Caco-2 (cell line): ENCODE data around the gene CARNS1. TPM values are rescaled to one million over a fixed set of nuclear protein-coding genes. Genes with fewer than 3 reads are reported as not detected.

ENCODE experiments used
- BruUV-seq: library from RNA; stranded (reverse); fragments of 400-500 nt; replicated peaks from 2 replicates; lab custom pipeline; 2021; lab: Mats Ljungman, UMichigan
- CTCF ChIA-PET: fragments of 300-600 bp; sonication (Branson Sonifier 250); formaldehyde crosslinking; loops from one replicate; lab custom pipeline; 2022; ENCODE audit warnings: antibody characterized with exemption; lab: Charles Lee
- POLR2A ChIA-PET: fragments of 300-600 bp; sonication (Branson Sonifier 250); formaldehyde crosslinking; loops from one replicate; lab custom pipeline; 2022; ENCODE audit warnings: antibody characterized with exemption; lab: Charles Lee
- DNase-seq, 2 experiments: peaks; one replicate each; pipeline versions ENCODE4 v3.0.0 to v3.0.0-alpha.2; 2020 to 2022
- H3K27me3 ChIP-seq: replicated peaks from 2 replicates; pipeline ENCODE4 v1.6.0; 2011; ENCODE audit warnings: low read length; ENCODE audit not compliant: control insufficient read depth, insufficient read depth
- H3K36me3 ChIP-seq: 2 replicates; pipeline ENCODE4 v1.5.1; 2011; ENCODE audit warnings: low read length; ENCODE audit not compliant: control insufficient read depth, insufficient read depth
- H3K4me1 ChIP-seq: fragments of 250-450 bp; sonication (Bioruptor Pico); 2 replicates; pipeline ENCODE4 v1.5.1; 2020; ENCODE audit warnings: mild to moderate bottlenecking
- H3K4me3 ChIP-seq: 2 replicates; pipeline ENCODE4 v1.5.1; 2011; ENCODE audit warnings: low read depth, mild to moderate bottlenecking, control low read depth, low read length
- H3K9me3 ChIP-seq: fragments of 250-450 bp; sonication (Bioruptor Pico); 2 replicates; pipeline ENCODE4 v1.5.1; 2020; ENCODE audit warnings: mild to moderate bottlenecking, moderate library complexity
- H3K27ac Mint-ChIP-seq: one replicate; pipeline ENCODE4 v1.8.0; 2022; ENCODE audit warnings: mixed read lengths; ENCODE audit not compliant: unreplicated experiment
- H3K27me3 Mint-ChIP-seq: one replicate; pipeline ENCODE4 v1.8.0; 2022; ENCODE audit warnings: mixed read lengths; ENCODE audit not compliant: insufficient read depth, unreplicated experiment
- H3K36me3 Mint-ChIP-seq: one replicate; pipeline ENCODE4 v1.8.0; 2022; ENCODE audit warnings: mild to moderate bottlenecking, mixed read lengths; ENCODE audit not compliant: insufficient read depth, unreplicated experiment
- H3K4me1 Mint-ChIP-seq: one replicate; pipeline ENCODE4 v1.8.0; 2022; ENCODE audit warnings: low read depth, mixed read lengths; ENCODE audit not compliant: unreplicated experiment
- H3K4me3 Mint-ChIP-seq: one replicate; pipeline ENCODE4 v1.8.0; 2022; ENCODE audit warnings: mild to moderate bottlenecking, moderate library complexity, mixed read lengths; ENCODE audit not compliant: unreplicated experiment
- H3K9me3 Mint-ChIP-seq: one replicate; pipeline ENCODE4 v1.8.0; 2022; ENCODE audit warnings: mixed read lengths; ENCODE audit not compliant: unreplicated experiment
- intact Hi-C: fragments of 100-400 bp; cut with micrococcal nuclease; formaldehyde crosslinking; loops from one replicate; pipeline ENCODE4 v1.10.0; 2022; ENCODE audit not compliant: unreplicated experiment
- total RNA-seq: library from RNA; stranded (reverse); gene quantifications from 2 replicates; pipeline ENCODE4 v1.2.3, GENCODE V29; 2022
- TF ChIP-seq, protein P1 (sequence below), 2 experiments: fragments of 200-600 bp in 1 of 2; IDR thresholded peaks; 1 replicate in 1 of 2; 2 replicates in 1 of 2; pipeline versions ENCODE4 v1.5.1 to v1.8.0; 2011 to 2022; ENCODE audit warnings: antibody characterized with exemption in 1 of 2, control low read depth in 1 of 2, inconsistent platforms in 1 of 2, low read depth in 1 of 2, low read length in 1 of 2, mild to moderate bottlenecking in 1 of 2, moderate library complexity in 1 of 2; ENCODE audit not compliant: insufficient read depth in 1 of 2, severe bottlenecking in 1 of 2, unreplicated experiment in 1 of 2

The CARNS1 gene
- total RNA-seq, 1 experiment from 2014 or later, result 0.09 TPM

DNA sequence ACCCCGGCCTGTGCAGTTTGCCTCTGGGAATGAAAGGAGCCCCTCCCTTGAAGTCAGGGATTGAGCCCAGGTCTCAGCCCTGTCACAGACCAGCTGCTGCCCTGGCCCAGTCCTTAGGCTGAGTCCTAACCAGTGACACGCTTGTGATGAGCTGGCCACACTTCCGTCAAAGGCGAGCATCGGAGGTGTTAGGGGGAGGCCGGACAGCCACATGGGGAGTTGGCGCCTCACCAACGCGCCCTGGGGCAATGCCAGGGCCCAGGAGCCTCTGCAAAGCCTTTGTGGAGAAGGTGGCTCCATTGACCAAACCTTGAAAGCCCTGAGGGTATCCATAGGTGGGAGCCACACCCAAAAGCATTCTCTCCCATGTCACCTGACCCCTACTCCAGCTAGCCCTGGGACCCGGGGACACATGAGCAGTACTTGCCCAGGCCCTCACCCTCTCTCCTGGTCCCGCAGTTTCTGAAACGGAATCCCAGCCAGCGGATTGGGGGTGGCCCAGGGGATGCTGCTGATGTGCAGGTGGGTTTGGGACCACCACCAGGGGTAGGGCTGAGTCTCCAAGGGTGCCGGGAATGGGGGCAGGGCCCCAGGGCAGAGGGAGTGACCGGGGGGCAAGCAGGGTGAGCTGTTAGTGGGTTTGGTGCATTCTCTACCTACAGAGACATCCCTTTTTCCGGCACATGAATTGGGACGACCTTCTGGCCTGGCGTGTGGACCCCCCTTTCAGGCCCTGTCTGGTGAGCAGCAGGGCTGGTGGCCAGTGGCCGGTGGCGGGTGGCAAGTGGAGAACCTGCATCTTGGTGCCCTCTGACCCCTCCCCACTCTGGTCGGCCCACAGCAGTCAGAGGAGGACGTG lies 18.3 kb downstream of the CARNS1 start:
- CTCF ChIA-PET, result no interaction called here
- intact Hi-C loops, result no loop called here
- POLR2A ChIA-PET, result interaction anchor here (0.6 kb wide), 1 partner anchor 32 kb away, joined by 6 read pairs; the partner anchor contains the start of gene PPP1CA
- Mint-ChIP-seq H3K9me3 (no peaks in the 10 kb centered on the region), H3K4me3 (no peak overlapping the region), H3K27me3 (no peaks in the 10 kb centered on the region), H3K4me1 (no peaks in the 10 kb centered on the region), H3K36me3 (peaks cover 76% of the 10 kb centered on the region), H3K27ac (no peak overlapping the region)
- peaks cover 4% of the 10 kb centered on the region; the same call in 1 of the 2 replicates for H3K4me1 ChIP-seq
- H3K4me3 ChIP-seq, result no peak overlapping the region
- H3K9me3 ChIP-seq, result no peaks in the 10 kb centered on the region
- BruUV-seq, result no TSS peak
- no peak for DNase-seq
- no peaks in the 10 kb centered on the region for H3K27me3 ChIP-seq
- TF ChIP-seq, protein P1, sequence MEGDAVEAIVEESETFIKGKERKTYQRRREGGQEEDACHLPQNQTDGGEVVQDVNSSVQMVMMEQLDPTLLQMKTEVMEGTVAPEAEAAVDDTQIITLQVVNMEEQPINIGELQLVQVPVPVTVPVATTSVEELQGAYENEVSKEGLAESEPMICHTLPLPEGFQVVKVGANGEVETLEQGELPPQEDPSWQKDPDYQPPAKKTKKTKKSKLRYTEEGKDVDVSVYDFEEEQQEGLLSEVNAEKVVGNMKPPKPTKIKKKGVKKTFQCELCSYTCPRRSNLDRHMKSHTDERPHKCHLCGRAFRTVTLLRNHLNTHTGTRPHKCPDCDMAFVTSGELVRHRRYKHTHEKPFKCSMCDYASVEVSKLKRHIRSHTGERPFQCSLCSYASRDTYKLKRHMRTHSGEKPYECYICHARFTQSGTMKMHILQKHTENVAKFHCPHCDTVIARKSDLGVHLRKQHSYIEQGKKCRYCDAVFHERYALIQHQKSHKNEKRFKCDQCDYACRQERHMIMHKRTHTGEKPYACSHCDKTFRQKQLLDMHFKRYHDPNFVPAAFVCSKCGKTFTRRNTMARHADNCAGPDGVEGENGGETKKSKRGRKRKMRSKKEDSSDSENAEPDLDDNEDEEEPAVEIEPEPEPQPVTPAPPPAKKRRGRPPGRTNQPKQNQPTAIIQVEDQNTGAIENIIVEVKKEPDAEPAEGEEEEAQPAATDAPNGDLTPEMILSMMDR (IDR thresholded peaks at IDR 0.05; ENCODE audit: insufficient read depth in 1 of 2, low read depth in 1 of 2, low read length in 1 of 2, severe bottlenecking in 1 of 2, unreplicated experiment in 1 of 2), result no peak
- peaks cover 17% of the 10 kb centered on the region for H3K36me3 ChIP-seq

DNA sequence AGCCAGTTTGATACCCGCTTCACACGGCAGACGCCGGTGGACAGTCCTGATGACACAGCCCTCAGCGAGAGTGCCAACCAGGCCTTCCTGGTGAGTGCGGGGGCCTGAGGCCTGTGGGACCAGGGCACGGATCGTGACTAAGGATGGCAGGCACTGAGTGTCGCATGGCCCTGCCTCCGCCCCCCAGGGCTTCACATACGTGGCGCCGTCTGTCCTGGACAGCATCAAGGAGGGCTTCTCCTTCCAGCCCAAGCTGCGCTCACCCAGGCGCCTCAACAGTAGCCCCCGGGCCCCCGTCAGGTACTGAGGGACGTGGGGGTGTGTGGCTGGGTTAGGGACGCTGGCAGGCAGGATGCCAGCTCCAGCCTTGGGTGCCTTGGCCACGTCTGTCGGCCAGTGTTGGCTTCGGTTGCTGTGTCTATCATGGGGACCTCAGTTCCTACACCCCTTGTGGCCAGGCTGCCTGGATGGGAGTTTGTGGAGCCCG lies 19.0 kb downstream of the CARNS1 start:
- no peaks in the 10 kb centered on the region for H3K27me3 ChIP-seq
- no peak for DNase-seq
- Mint-ChIP-seq H3K27me3 (no peaks in the 10 kb centered on the region), H3K4me1 (no peaks in the 10 kb centered on the region), H3K27ac (no peak overlapping the region), H3K4me3 (no peak overlapping the region), H3K9me3 (no peaks in the 10 kb centered on the region), H3K36me3 (peaks cover 77% of the 10 kb centered on the region)
- peaks cover 17% of the 10 kb centered on the region for H3K36me3 ChIP-seq
- CTCF ChIA-PET, result no interaction called here
- no peak overlapping the region for H3K4me3 ChIP-seq
- POLR2A ChIA-PET, result no interaction called here
- no TSS peak for BruUV-seq
- TF ChIP-seq, protein P1 (IDR thresholded peaks at IDR 0.05; ENCODE audit: insufficient read depth in 1 of 2, low read depth in 1 of 2, low read length in 1 of 2, severe bottlenecking in 1 of 2, unreplicated experiment in 1 of 2), result no peak
- intact Hi-C loops, result no loop called here
- H3K9me3 ChIP-seq, result no peaks in the 10 kb centered on the region
- H3K4me1 ChIP-seq, result peaks cover under 1% of the 10 kb centered on the region; the same call in 1 of the 2 replicates

DNA sequence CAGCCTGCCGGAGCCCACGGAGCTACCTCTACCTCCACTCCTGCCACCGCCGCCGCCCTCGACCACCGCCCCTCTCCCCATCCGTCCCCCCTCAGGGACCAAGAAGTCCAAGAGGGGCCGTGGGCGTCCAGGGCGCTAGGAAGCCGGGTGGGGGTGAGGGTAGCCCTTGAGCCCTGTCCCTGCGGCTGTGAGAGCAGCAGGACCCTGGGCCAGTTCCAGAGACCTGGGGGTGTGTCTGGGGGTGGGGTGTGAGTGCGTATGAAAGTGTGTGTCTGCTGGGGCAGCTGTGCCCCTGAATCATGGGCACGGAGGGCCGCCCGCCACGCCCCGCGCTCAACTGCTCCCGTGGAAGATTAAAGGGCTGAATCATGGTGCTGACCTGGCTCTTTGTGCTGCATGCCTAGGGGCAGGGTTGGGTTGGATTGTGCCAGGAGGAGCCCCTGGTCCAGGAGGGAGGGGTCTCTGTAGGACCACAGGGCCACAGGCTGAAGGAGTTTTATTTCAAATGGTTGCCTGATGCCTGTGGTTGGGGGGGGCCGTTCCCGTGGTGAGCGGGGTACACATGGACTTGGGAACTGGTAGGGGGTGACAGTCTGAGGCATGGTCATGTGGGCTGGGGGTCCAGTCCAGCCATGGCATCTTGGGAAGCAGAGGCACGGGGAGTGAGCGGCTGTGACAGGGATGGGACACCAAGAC lies 19.7 kb downstream of the CARNS1 start:
- Mint-ChIP-seq H3K9me3 (no peaks in the 10 kb centered on the region), H3K4me3 (no peak overlapping the region), H3K27ac (peak overlapping the region; percentile 16), H3K27me3 (no peaks in the 10 kb centered on the region), H3K4me1 (no peaks in the 10 kb centered on the region), H3K36me3 (peaks cover 82% of the 10 kb centered on the region)
- Histone ChIP-seq H3K9me3 (no peaks in the 10 kb centered on the region), H3K27me3 (no peaks in the 10 kb centered on the region), H3K4me3 (no peak overlapping the region), H3K4me1 (no peaks in the 10 kb centered on the region), H3K36me3 (peaks cover 18% of the 10 kb centered on the region)
- ChIA-PET POLR2A (no interaction called here), CTCF (no interaction called here)
- BruUV-seq, result no TSS peak
- TF ChIP-seq, protein P1 (IDR thresholded peaks at IDR 0.05; ENCODE audit: insufficient read depth in 1 of 2, low read depth in 1 of 2, low read length in 1 of 2, severe bottlenecking in 1 of 2, unreplicated experiment in 1 of 2), result no peak
- intact Hi-C loops, result no loop called here
- DNase-seq, result no peak
